Osteoblast (primary cell): ENCODE measurements around the gene SEL1L. TPM values are rescaled to one million over a fixed set of nuclear protein-coding genes. Genes with fewer than 3 reads are reported as not detected.

Experiments used
- DNase-seq: peaks from one replicate; pipeline ENCODE4 v3.0.0; 2011; ENCODE audit warnings: low spot score, mixed read lengths; ENCODE audit not compliant: insufficient read length; ENCODE audit errors: missing footprints
- H2AFZ ChIP-seq: 2 replicates; pipeline ENCODE4 v1.6.0; 2011; ENCODE audit warnings: mild to moderate bottlenecking, low read length
- H3K27ac ChIP-seq: 2 replicates; pipeline ENCODE4 v1.5.1; 2011; ENCODE audit warnings: mild to moderate bottlenecking, low read depth, low read length, moderate library complexity
- H3K27me3 ChIP-seq: 2 replicates; pipeline ENCODE4 v1.6.0; 2012; ENCODE audit warnings: mild to moderate bottlenecking, control low read depth, inconsistent platforms, low read length, moderate library complexity; ENCODE audit not compliant: insufficient read depth
- H3K36me3 ChIP-seq: 2 replicates; pipeline ENCODE4 v1.5.1; 2011; ENCODE audit warnings: mild to moderate bottlenecking, low read length, control low read depth, moderate library complexity; ENCODE audit not compliant: insufficient read depth
- H3K4me1 ChIP-seq: 2 replicates; pipeline ENCODE4 v1.5.1; 2011; ENCODE audit warnings: mild to moderate bottlenecking, low read length, control low read depth, moderate library complexity; ENCODE audit not compliant: insufficient read depth
- H3K4me2 ChIP-seq: 2 replicates; pipeline ENCODE4 v1.6.0; 2011; ENCODE audit warnings: mild to moderate bottlenecking, low read length; ENCODE audit not compliant: insufficient read depth
- H3K4me3 ChIP-seq: fragments of 200-600 bp; sonication (generic); 3 replicates; pipeline ENCODE4 v1.5.1; 2012; ENCODE audit warnings: mild to moderate bottlenecking, low read length, inconsistent platforms; ENCODE audit not compliant: insufficient read depth
- H3K79me2 ChIP-seq: 2 replicates; pipeline ENCODE4 v1.6.0; 2012; ENCODE audit warnings: mild to moderate bottlenecking, low read length, control low read depth, inconsistent platforms; ENCODE audit not compliant: insufficient read depth
- H3K9me3 ChIP-seq: 2 replicates; pipeline ENCODE4 v1.5.1; 2011; ENCODE audit warnings: low read depth, low read length, control low read depth
- H4K20me1 ChIP-seq: 2 replicates; pipeline ENCODE4 v1.6.0; 2012; ENCODE audit warnings: mild to moderate bottlenecking, low read length, control low read depth; ENCODE audit not compliant: insufficient read depth
- CTCF ChIP-seq: IDR thresholded peaks from 2 replicates; pipeline ENCODE4 v1.5.1; 2011; ENCODE audit warnings: mild to moderate bottlenecking, low read depth, low read length, moderate library complexity; ENCODE audit errors: extremely low read depth
- total RNA-seq: library from RNA; depleted of rRNA; stranded (reverse); fragments of >200 nt; gene quantifications from 2 replicates; pipeline ENCODE4 v1.2.3, GENCODE V29; 2012

SEL1L gene
- 132 and 151 TPM in 2 replicates for total RNA-seq

- peak within 1 kb of the TSS; percentile 90 for H2AFZ ChIP-seq
- no peak for TF ChIP-seq CTCF
- H3K27ac ChIP-seq, result peak within 1 kb of the TSS; percentile 81
- H3K27me3 ChIP-seq, result no peaks in the 10 kb centered on the region
- H3K4me3 ChIP-seq, result peak within 1 kb of the TSS; percentile 96
- peaks cover 9% of the 10 kb centered on the region for H4K20me1 ChIP-seq
- H3K79me2 ChIP-seq, result peaks cover 49% of the 10 kb centered on the region
- DNase-seq, result peak; percentile 95
- peaks cover 16% of the 10 kb centered on the region for H3K4me1 ChIP-seq
- no peaks in the 10 kb centered on the region for H3K9me3 ChIP-seq
- no peaks in the 10 kb centered on the region for H3K36me3 ChIP-seq
- peak within 1 kb of the TSS; percentile 85 for H3K4me2 ChIP-seq
Measured at GRCh38 chr14:81533536-81534343, at the start of gene SEL1L. Gene SEL1L (minus strand): TSS chr14:81533853. CDS start chr14:81533744, 109 bp downstream.

- Histone ChIP-seq H3K27me3 (no peaks in the 10 kb centered on the region), H3K79me2 (no peaks in the 10 kb centered on the region), H3K4me2 (no peak overlapping the region), H3K36me3 (no peaks in the 10 kb centered on the region), H2AFZ (no peak overlapping the region), H3K4me1 (no peaks in the 10 kb centered on the region), H4K20me1 (no peaks in the 10 kb centered on the region), H3K9me3 (no peaks in the 10 kb centered on the region), H3K4me3 (no peak overlapping the region), H3K27ac (no peak overlapping the region)
- no peak for TF ChIP-seq CTCF
- no peak for DNase-seq
Measured at GRCh38 chr14:81582420-81582819, 48.8 kb upstream of the SEL1L start.

GRCh38 chr14:81579115-81579514 lies 45.5 kb upstream of the SEL1L start:
- no peaks in the 10 kb centered on the region for H4K20me1 ChIP-seq
- H3K4me1 ChIP-seq, result no peaks in the 10 kb centered on the region
- no peak for TF ChIP-seq CTCF
- no peaks in the 10 kb centered on the region for H3K79me2 ChIP-seq
- no peaks in the 10 kb centered on the region for H3K9me3 ChIP-seq
- no peaks in the 10 kb centered on the region for H3K27me3 ChIP-seq
- H3K4me2 ChIP-seq, result no peak overlapping the region
- no peak overlapping the region for H3K4me3 ChIP-seq
- no peak overlapping the region for H2AFZ ChIP-seq
- no peaks in the 10 kb centered on the region for H3K36me3 ChIP-seq
- H3K27ac ChIP-seq, result no peak overlapping the region
- DNase-seq, result no peak

- H3K4me1 ChIP-seq, result no peaks in the 10 kb centered on the region
Measured at GRCh38 chr14:81571437-81571836, 37.8 kb upstream of the SEL1L start.

More at GRCh38 chr14:81571437-81571836, 37.8 kb upstream of the SEL1L start:
- Histone ChIP-seq H3K27ac (no peak overlapping the region), H3K36me3 (no peaks in the 10 kb centered on the region), H3K79me2 (no peaks in the 10 kb centered on the region), H3K4me3 (no peak overlapping the region), H3K9me3 (no peaks in the 10 kb centered on the region), H2AFZ (no peak overlapping the region), H4K20me1 (no peaks in the 10 kb centered on the region), H3K4me2 (no peak overlapping the region), H3K27me3 (no peaks in the 10 kb centered on the region)
- no peak for TF ChIP-seq CTCF
- no peak for DNase-seq
